GM19023 (cell line): ENCODE results near the gene SORCS2.

Experiments used
- ATAC-seq: cut with Tn5 transposase; IDR thresholded peaks from one replicate; pipeline ENCODE4 v1.9.1; 2021; ENCODE audit warnings: mild to moderate bottlenecking, moderate library complexity; ENCODE audit not compliant: unreplicated experiment

SORCS2 gene

DNA sequence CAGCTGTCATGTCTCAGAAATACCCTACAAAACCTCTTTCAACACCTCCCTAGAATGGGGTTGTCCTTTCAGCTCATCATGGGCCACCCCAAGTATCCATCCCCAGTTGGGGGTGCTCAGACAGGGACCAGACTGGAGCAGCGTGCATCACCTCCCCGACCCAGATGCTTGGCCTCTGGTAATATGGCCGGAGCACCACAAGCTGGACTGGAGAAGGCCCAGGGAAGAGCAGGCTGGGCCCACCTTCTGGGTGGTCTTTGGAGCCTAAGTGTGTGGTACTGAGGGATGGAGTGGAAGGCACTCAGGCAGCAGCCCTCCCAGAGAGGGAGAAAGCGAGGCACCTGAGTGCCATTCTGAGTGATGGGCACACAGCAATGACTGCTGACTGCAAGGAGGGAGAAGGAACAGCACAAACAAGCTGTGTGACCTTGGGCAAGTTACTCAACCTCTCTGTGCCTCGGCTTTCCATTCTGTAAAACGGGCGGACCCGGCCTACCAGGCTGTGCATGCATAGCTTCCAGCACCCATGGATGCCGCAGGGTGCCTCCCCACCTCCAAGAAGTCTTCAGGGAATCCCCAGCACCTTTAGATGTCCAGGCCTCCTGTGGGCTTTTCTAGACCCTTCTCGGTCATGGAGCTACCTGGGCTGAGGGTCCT is 519.1 kb downstream of the SORCS2 start:
- ATAC-seq, result no peak

DNA sequence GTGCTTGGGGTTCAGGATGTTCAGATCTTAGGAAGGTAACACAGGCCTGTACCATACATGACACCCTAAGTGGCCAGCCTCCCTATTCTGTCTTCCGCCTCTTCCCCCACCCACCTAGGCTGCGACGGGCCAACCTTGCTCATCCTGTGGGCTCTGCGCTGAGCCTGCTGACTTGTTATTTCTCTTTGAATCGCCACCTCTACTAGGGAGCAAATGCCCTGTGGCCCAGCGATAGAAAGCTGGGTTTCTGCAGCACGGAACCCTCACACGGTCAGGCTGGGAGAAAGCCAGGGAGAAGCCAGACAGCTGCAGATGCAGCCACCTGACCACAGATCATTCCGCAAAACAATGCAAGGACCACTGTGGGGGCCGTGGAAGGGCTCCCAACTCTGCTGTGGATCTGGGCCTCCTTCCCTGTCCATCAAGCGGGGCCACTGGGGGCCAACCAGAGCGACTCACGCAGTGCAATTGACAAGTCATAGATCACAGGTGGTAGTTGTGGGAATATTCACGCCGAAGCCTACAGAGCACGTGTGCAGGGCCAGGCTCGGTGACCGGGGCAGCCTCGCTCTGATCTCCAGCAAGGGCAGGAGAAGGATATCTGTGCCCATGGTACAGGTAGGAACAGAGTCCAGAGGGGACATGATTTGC is 519.8 kb downstream of the SORCS2 start:
- no peak for ATAC-seq

DNA sequence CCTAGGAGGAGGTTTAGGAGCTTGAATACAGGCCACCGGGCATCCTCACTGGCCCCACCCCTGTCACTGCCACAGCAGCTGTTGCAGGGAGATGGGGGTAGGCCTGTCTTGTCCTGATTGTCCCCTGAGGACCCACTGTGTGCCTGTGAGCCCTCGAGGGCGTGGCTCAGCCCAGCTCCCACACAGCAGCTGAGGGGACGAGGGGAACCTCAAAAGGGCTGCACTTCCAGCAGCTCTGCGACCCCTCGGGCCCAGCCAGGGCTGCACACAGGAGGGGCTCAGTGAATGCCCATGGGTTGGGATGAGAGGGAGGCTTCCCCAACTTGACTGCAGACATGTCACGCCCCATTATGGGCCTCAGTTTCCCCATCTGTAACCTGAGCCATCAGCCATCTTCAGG is 521.4 kb downstream of the SORCS2 start:
- no peak for ATAC-seq

DNA sequence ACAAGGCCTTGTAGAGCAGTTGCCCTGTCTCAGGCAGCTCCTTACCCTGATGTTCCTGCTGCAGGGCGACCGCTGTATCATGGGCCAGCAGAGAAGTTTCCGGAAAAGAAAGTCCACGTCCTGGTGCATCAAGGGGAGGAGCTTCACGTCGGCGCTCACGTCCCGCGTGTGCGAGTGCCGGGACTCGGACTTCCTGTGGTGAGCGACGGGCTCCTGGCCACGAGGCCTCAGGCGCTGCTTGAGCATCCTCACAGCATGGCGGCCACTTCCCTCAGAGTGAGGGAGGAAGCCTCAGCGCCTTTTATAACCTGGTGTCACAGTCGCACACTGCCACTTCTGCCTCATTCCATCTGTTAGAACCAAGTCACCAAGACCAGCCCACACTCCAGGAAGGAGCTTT is 521.8 kb downstream of the SORCS2 start:
- ATAC-seq, result no peak

GRCh38 chr4:7714738-7715137 is 522.4 kb downstream of the SORCS2 start:
- no peak for ATAC-seq

DNA sequence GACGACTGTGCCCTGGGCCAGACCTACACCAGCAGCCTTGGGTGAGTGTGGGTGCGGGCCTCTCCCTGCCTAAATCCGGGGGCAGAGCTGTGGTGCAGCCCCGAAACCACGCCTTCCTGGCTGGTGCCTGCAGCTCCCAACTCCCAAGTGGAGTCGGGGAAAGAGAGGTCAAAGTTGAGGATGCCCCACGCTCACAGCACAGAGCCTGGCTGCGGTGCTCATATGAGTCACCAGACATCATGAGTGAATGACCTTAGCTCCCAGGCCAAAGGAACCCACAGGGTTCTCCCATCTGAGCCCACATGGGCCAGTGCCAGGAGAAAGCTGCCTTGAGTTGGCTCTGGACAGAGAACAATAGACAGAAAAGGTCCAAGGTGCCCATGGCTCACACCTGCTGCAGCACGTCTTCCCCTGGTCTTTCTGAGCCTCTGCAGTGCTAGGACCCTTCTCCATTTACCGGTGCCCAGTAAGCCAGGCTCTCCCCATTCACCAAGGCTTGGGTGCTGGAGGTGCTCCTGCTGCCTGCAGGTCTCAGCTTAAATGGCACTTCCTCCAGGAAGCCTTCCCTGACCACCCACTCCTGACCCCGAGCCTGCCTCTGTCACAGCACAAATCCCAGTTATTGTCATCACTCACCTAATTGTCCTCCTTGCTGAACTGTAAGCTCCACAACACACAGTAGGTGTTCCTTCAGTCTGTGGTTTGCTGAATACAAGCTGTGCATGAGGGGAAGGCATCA is 523.1 kb downstream of the SORCS2 start:
- no peak for ATAC-seq

GRCh38 chr4:7716010-7716721 is 523.8 kb downstream of the SORCS2 start:
- ATAC-seq, result no peak

DNA sequence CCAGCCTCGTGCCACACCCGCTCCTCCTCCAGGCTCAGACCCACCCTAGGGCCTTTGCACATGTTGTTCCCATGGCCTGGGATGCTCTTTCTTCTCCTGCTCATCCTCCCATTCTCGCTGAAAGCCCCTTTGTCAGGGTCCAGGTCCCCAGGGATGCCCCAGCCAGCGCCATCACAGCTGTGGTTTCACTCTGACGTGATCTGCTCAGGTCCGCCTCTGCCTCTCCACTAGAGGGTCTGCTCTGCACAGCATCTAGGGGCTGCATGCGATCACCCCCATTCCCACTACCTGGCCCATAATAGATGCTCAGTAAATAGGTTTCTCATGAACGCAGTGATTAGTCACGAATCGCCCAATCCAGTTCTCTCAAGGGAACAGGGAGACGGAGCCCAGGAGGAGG is 524.8 kb downstream of the SORCS2 start:
- ATAC-seq, result no peak

DNA sequence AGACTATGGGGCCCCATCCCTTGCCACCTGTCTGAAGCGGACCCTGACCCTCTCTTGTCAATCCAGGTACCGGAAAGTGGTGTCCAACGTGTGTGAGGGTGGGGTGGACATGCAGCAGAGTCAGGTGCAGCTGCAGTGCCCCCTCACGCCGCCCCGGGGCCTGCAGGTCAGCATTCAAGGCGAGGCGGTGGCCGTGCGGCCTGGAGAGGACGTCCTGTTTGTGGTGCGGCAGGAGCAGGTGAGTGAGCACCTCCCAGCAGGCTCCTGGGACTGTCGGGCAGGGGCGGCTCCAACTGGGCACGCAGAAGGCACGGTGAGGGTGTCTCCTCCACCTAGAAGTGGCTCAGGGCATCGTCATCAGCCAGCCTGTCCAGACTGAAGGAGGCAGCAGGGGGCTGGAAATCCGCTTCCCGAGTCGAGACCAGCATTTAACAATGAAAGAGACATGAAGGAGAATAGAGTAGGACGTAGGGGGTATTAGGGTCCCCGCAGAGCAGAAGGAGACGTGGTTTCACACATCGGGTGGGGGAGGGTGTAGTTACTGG is 525.7 kb downstream of the SORCS2 start:
- ATAC-seq, result no peak

GRCh38 chr4:7719354-7720174 is 527.2 kb downstream of the SORCS2 start:
- no peak for ATAC-seq

- no peak for ATAC-seq
Measured at GRCh38 chr4:7721984-7722551, 529.7 kb downstream of the SORCS2 start.

- ATAC-seq, result no peak
Measured at GRCh38 chr4:7722766-7723387, 530.5 kb downstream of the SORCS2 start.

DNA sequence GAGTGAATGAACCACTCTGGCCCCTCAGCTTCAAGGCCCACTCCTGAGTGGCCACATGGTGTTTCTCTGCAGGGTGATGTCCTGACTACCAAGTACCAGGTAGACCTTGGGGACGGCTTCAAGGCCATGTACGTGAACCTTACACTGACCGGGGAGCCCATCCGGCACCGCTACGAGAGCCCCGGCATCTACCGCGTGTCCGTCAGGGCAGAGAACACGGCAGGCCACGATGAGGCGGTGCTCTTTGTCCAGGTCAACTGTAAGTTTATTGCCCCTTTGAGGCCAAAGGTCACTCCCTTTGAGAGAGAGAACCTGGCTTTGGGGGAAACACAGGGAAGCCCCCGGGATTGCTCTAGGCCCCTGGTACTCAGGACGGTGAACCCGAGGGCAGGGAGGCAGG is 531.3 kb downstream of the SORCS2 start:
- no peak for ATAC-seq

GRCh38 chr4:7725951-7726350 is 533.6 kb downstream of the SORCS2 start:
- no peak for ATAC-seq

GRCh38 chr4:7726665-7727413 is 534.5 kb downstream of the SORCS2 start:
- ATAC-seq, result no peak

GRCh38 chr4:7727749-7728148 is 535.4 kb downstream of the SORCS2 start:
- ATAC-seq, result no peak

DNA sequence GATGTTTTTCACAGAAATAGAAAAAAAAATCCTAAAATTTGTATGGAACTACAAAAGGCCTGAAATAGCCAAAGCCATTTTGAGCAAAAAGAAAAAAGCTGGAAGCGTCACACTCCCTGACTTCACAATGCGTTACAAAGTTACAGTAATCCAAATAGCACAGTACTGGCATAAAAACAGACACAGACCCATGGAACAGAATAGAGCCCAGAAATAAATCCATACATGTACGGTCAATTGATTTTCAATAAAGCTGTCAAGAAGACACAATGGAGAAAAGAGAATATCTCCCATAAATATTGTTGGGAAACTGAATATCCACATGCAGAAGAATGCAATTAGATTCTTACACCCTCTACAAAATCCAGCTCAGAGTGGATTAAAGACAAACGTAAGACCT is 539.1 kb downstream of the SORCS2 start:
- ATAC-seq, result no peak

DNA sequence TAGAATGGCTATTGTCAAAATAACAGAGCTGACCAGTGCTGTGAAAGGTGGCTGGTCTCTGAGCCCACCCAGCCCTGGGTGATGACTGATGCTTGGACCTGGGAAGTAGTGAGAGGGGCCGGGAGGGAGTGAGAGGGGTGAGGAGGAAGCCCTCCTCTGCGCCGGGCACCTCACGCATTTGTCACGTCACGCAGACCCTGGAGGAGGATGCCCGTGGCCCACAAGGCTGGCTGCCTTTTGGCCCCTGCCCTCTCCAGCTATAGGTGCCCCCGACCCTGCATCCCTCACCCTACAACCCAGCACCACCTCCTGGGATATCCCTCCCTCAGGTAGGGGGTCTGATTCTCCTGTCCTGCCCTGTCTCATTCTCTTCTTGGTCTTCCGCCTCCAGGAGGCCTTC is 539.9 kb downstream of the SORCS2 start:
- no peak for ATAC-seq

- no peak for ATAC-seq
Measured at GRCh38 chr4:7733201-7733600, 540.9 kb downstream of the SORCS2 start.
